ENCODE data around the gene PLA2G3.
A peak's percentile ranks its signal among the peaks of the same experiment; 100 is the strongest.

The PLA2G3 gene

GRCh38 chr22:31170971-31171370 lies 30.7 kb upstream of the PLA2G3 start:
- peaks cover 7% of the 10 kb centered on the region for H3K36me3 ChIP-seq (ENCODE audit: control insufficient read depth, insufficient read depth, low read length)
- H3K4me1 ChIP-seq (ENCODE audit: control insufficient read depth, insufficient read depth, low read length): no peaks in the 10 kb centered on the region

GRCh38 chr22:31162015-31162765 lies 21.9 kb upstream of the PLA2G3 start:
- H3K4me3 ChIP-seq (ENCODE audit: low read depth, low read length): no peak overlapping the region
- H3K9ac ChIP-seq (ENCODE audit: low read length): no peak overlapping the region
- H3K9me3 ChIP-seq (ENCODE audit: control insufficient read depth, insufficient read depth, low read depth, low read length): no peaks in the 10 kb centered on the region
- peaks cover 21% of the 10 kb centered on the region for H3K27me3 ChIP-seq (ENCODE audit: control insufficient read depth, insufficient read depth, low read length)
- peaks cover 4% of the 10 kb centered on the region; the same call in 1 of the 2 replicates for H3K4me1 ChIP-seq (ENCODE audit: control insufficient read depth, insufficient read depth, low read length)
- H3K36me3 ChIP-seq (ENCODE audit: control insufficient read depth, insufficient read depth, low read length): peaks cover 10% of the 10 kb centered on the region
- no peak overlapping the region for H3K27ac ChIP-seq (ENCODE audit: low read depth, low read length)

More at GRCh38 chr22:31170971-31171370, 30.7 kb upstream of the PLA2G3 start:
- Histone ChIP-seq H3K27ac (ENCODE audit: low read depth, low read length) (no peak overlapping the region), H3K27me3 (ENCODE audit: control insufficient read depth, insufficient read depth, low read length) (no peaks in the 10 kb centered on the region), H3K9me3 (ENCODE audit: control insufficient read depth, insufficient read depth, low read depth, low read length) (no peaks in the 10 kb centered on the region), H3K4me3 (ENCODE audit: low read depth, low read length) (no peak overlapping the region), H3K9ac (ENCODE audit: low read length) (no peak overlapping the region)

- Histone ChIP-seq H3K27me3 (ENCODE audit: control insufficient read depth, insufficient read depth, low read length) (peaks cover 29% of the 10 kb centered on the region), H3K36me3 (ENCODE audit: control insufficient read depth, insufficient read depth, low read length) (peaks cover 8% of the 10 kb centered on the region), H3K27ac (ENCODE audit: low read depth, low read length) (no peak overlapping the region), H3K9ac (ENCODE audit: low read length) (peak overlapping the region; percentile 73), H3K4me1 (ENCODE audit: control insufficient read depth, insufficient read depth, low read length) (peaks cover 4% of the 10 kb centered on the region; the same call in 1 of the 2 replicates), H3K9me3 (ENCODE audit: control insufficient read depth, insufficient read depth, low read depth, low read length) (no peaks in the 10 kb centered on the region), H3K4me3 (ENCODE audit: low read depth, low read length) (peak overlapping the region; percentile 80)
Measured at GRCh38 chr22:31161386-31161785, 21.1 kb upstream of the PLA2G3 start.

- peak overlapping the region; percentile 73 for H3K9ac ChIP-seq (ENCODE audit: low read length)
- H3K27ac ChIP-seq (ENCODE audit: low read depth, low read length): no peak overlapping the region; the same call in 1 of the 2 replicates
Measured at GRCh38 chr22:31160328-31160978, 20.1 kb upstream of the PLA2G3 start.

GRCh38 chr22:31155422-31155821 lies 15.1 kb upstream of the PLA2G3 start:
- Histone ChIP-seq H3K27ac (ENCODE audit: low read depth, low read length) (no peak overlapping the region), H3K36me3 (ENCODE audit: control insufficient read depth, insufficient read depth, low read length) (no peaks in the 10 kb centered on the region), H3K4me3 (ENCODE audit: low read depth, low read length) (no peak overlapping the region), H3K9ac (ENCODE audit: low read length) (no peak overlapping the region), H3K9me3 (ENCODE audit: control insufficient read depth, insufficient read depth, low read depth, low read length) (no peaks in the 10 kb centered on the region), H3K27me3 (ENCODE audit: control insufficient read depth, insufficient read depth, low read length) (peaks cover 31% of the 10 kb centered on the region), H3K4me1 (ENCODE audit: control insufficient read depth, insufficient read depth, low read length) (no peaks in the 10 kb centered on the region)

More at GRCh38 chr22:31160328-31160978, 20.1 kb upstream of the PLA2G3 start:
- H3K4me3 ChIP-seq (ENCODE audit: low read depth, low read length): peak overlapping the region; percentile 80
- peaks cover under 1% of the 10 kb centered on the region; the same call in 1 of the 2 replicates for H3K36me3 ChIP-seq (ENCODE audit: control insufficient read depth, insufficient read depth, low read length)
- peaks cover 4% of the 10 kb centered on the region; the same call in 1 of the 2 replicates for H3K4me1 ChIP-seq (ENCODE audit: control insufficient read depth, insufficient read depth, low read length)
- H3K27me3 ChIP-seq (ENCODE audit: control insufficient read depth, insufficient read depth, low read length): peaks cover 31% of the 10 kb centered on the region
- H3K9me3 ChIP-seq (ENCODE audit: control insufficient read depth, insufficient read depth, low read depth, low read length): no peaks in the 10 kb centered on the region

- no peaks in the 10 kb centered on the region for H3K9me3 ChIP-seq (ENCODE audit: control insufficient read depth, insufficient read depth, low read depth, low read length)
- H3K4me1 ChIP-seq (ENCODE audit: control insufficient read depth, insufficient read depth, low read length): no peaks in the 10 kb centered on the region
Measured at GRCh38 chr22:31154975-31155374, 14.7 kb upstream of the PLA2G3 start.

GRCh38 chr22:31153357-31153756 lies 13.0 kb upstream of the PLA2G3 start:
- Histone ChIP-seq H3K36me3 (ENCODE audit: control insufficient read depth, insufficient read depth, low read length) (no peaks in the 10 kb centered on the region), H3K9me3 (ENCODE audit: control insufficient read depth, insufficient read depth, low read depth, low read length) (no peaks in the 10 kb centered on the region), H3K27ac (ENCODE audit: low read depth, low read length) (no peak overlapping the region), H3K4me1 (ENCODE audit: control insufficient read depth, insufficient read depth, low read length) (peaks cover 5% of the 10 kb centered on the region; the same call in 1 of the 2 replicates), H3K9ac (ENCODE audit: low read length) (no peak overlapping the region), H3K27me3 (ENCODE audit: control insufficient read depth, insufficient read depth, low read length) (peaks cover 21% of the 10 kb centered on the region), H3K4me3 (ENCODE audit: low read depth, low read length) (no peak overlapping the region)

More at GRCh38 chr22:31154975-31155374, 14.7 kb upstream of the PLA2G3 start:
- H3K27ac ChIP-seq (ENCODE audit: low read depth, low read length): no peak overlapping the region
- no peak overlapping the region for H3K4me3 ChIP-seq (ENCODE audit: low read depth, low read length)
- H3K27me3 ChIP-seq (ENCODE audit: control insufficient read depth, insufficient read depth, low read length): peaks cover 31% of the 10 kb centered on the region
- H3K36me3 ChIP-seq (ENCODE audit: control insufficient read depth, insufficient read depth, low read length): no peaks in the 10 kb centered on the region
- no peak overlapping the region for H3K9ac ChIP-seq (ENCODE audit: low read length)

GRCh38 chr22:31151872-31152271 lies 11.6 kb upstream of the PLA2G3 start:
- peaks cover 7% of the 10 kb centered on the region for H3K27me3 ChIP-seq (ENCODE audit: control insufficient read depth, insufficient read depth, low read length)
- no peak overlapping the region for H3K4me3 ChIP-seq (ENCODE audit: low read depth, low read length)
- no peaks in the 10 kb centered on the region for H3K9me3 ChIP-seq (ENCODE audit: control insufficient read depth, insufficient read depth, low read depth, low read length)
- peaks cover 6% of the 10 kb centered on the region; the same call in 1 of the 2 replicates for H3K4me1 ChIP-seq (ENCODE audit: control insufficient read depth, insufficient read depth, low read length)
- no peak overlapping the region for H3K9ac ChIP-seq (ENCODE audit: low read length)
- no peaks in the 10 kb centered on the region for H3K36me3 ChIP-seq (ENCODE audit: control insufficient read depth, insufficient read depth, low read length)
- no peak overlapping the region for H3K27ac ChIP-seq (ENCODE audit: low read depth, low read length)

- H3K4me1 ChIP-seq (ENCODE audit: control insufficient read depth, insufficient read depth, low read length): peaks cover 6% of the 10 kb centered on the region; the same call in 1 of the 2 replicates
Measured at GRCh38 chr22:31150615-31151014, 10.3 kb upstream of the PLA2G3 start.

GRCh38 chr22:31148953-31149627 lies 8.8 kb upstream of the PLA2G3 start:
- Histone ChIP-seq H3K27ac (ENCODE audit: low read depth, low read length) (no peak overlapping the region), H3K4me3 (ENCODE audit: low read depth, low read length) (no peak overlapping the region), H3K36me3 (ENCODE audit: control insufficient read depth, insufficient read depth, low read length) (no peaks in the 10 kb centered on the region), H3K27me3 (ENCODE audit: control insufficient read depth, insufficient read depth, low read length) (no peaks in the 10 kb centered on the region; the same call in 1 of the 2 replicates), H3K4me1 (ENCODE audit: control insufficient read depth, insufficient read depth, low read length) (peaks cover 6% of the 10 kb centered on the region; the same call in 1 of the 2 replicates), H3K9me3 (ENCODE audit: control insufficient read depth, insufficient read depth, low read depth, low read length) (peaks cover 6% of the 10 kb centered on the region; the same call in 1 of the 2 replicates), H3K9ac (ENCODE audit: low read length) (no peak overlapping the region)

More at GRCh38 chr22:31150615-31151014, 10.3 kb upstream of the PLA2G3 start:
- Histone ChIP-seq H3K4me3 (ENCODE audit: low read depth, low read length) (no peak overlapping the region), H3K9ac (ENCODE audit: low read length) (no peak overlapping the region), H3K9me3 (ENCODE audit: control insufficient read depth, insufficient read depth, low read depth, low read length) (no peaks in the 10 kb centered on the region), H3K27ac (ENCODE audit: low read depth, low read length) (no peak overlapping the region), H3K27me3 (ENCODE audit: control insufficient read depth, insufficient read depth, low read length) (no peaks in the 10 kb centered on the region; the same call in 1 of the 2 replicates), H3K36me3 (ENCODE audit: control insufficient read depth, insufficient read depth, low read length) (no peaks in the 10 kb centered on the region)

Data from HUES6 (cell line).